NCI-H146 treated with DMSO at 0.1 percent for 48 hours (cell line): ENCODE measurements around the gene C17orf107.
"Not testable (repeated sequence)": the region's sequence is repeated elsewhere in the genome, so short reads cannot be mapped to it uniquely, and the experiment has no call there.

Experiments used
- DNase-seq: peaks from one replicate; lab custom pipeline; 2025; ENCODE audit not compliant: unreplicated experiment; lab: John Stamatoyannopoulos, UW

C17orf107 gene

GRCh38 chr17:4899341-4900230, at the start of gene C17orf107:
Gene C17orf107, plus strand, starts transcription at chr17:4899536. Its CDS starts 227 bp downstream, at chr17:4899763.
- no peak for DNase-seq

GRCh38 chr17:4850246-4850645, 49.1 kb upstream of the C17orf107 start:
- no peak for DNase-seq

- DNase-seq, result no peak
Measured at GRCh38 chr17:4851084-4851483, 48.3 kb upstream of the C17orf107 start.

- no peak for DNase-seq
Measured at GRCh38 chr17:4852567-4853207, 46.6 kb upstream of the C17orf107 start.

GRCh38 chr17:4853208-4853671, 46.1 kb upstream of the C17orf107 start:
- no peak for DNase-seq

GRCh38 chr17:4854111-4854681, 45.1 kb upstream of the C17orf107 start:
- no peak for DNase-seq

- no peak for DNase-seq
Measured at GRCh38 chr17:4856271-4856936, 42.9 kb upstream of the C17orf107 start.

GRCh38 chr17:4856937-4857314, 42.4 kb upstream of the C17orf107 start:
- DNase-seq, result no peak

GRCh38 chr17:4857347-4857746, 42.0 kb upstream of the C17orf107 start:
- not testable (repeated sequence) for DNase-seq

- DNase-seq, result no peak
Measured at GRCh38 chr17:4858068-4858881, 41.1 kb upstream of the C17orf107 start.

- no peak for DNase-seq
Measured at GRCh38 chr17:4858882-4859260, 40.5 kb upstream of the C17orf107 start.

- no peak for DNase-seq
Measured at GRCh38 chr17:4859816-4860625, 39.3 kb upstream of the C17orf107 start.

- DNase-seq, result no peak
Measured at GRCh38 chr17:4860651-4861050, 38.7 kb upstream of the C17orf107 start.

GRCh38 chr17:4861052-4861451, 38.3 kb upstream of the C17orf107 start:
- DNase-seq, result no peak

GRCh38 chr17:4862720-4863119, 36.6 kb upstream of the C17orf107 start:
- DNase-seq, result no peak

- DNase-seq, result no peak
Measured at GRCh38 chr17:4863321-4863720, 36.0 kb upstream of the C17orf107 start.

GRCh38 chr17:4867535-4867934, 31.8 kb upstream of the C17orf107 start:
- not testable (repeated sequence) for DNase-seq

- DNase-seq, result not testable (repeated sequence)
Measured at GRCh38 chr17:4869058-4869998, 30.0 kb upstream of the C17orf107 start.

- no peak for DNase-seq
Measured at GRCh38 chr17:4870855-4871254, 28.5 kb upstream of the C17orf107 start.
